VCaP (cell line): Measurements from ENCODE around the gene METTL8.

Source experiments
- H3K27ac ChIP-seq: fragments of 450-650 bp; 2 replicates; pipeline ENCODE4 v1.5.1; 2017
- TF ChIP-seq, protein P1 (sequence below): fragments of 450-650 bp; conservative IDR thresholded peaks from 2 replicates; pipeline ENCODE4 v1.5.1; 2017; ENCODE audit warnings: mild to moderate bottlenecking, moderate library complexity

Gene METTL8

DNA sequence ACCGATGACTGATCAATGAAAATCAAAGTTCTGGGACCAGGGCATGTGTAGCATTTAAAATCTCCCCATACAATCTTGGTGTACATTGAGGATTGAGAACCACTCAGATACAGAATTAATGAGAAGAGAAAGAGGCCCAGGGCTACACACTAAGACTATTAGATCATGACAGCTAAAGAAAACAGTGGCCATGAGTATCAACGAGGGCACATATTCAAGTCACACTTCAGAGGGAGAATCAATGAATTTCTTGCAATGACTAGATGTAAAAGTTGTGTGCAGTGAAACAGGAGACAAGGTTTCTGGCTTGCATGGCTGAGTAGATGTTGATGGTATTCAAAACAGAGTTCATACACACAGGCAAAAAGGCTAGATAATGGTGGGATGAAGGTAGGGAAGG lies 29.1 kb downstream of the METTL8 start:
- H3K27ac ChIP-seq = no peak overlapping the region
- TF ChIP-seq, protein P1, sequence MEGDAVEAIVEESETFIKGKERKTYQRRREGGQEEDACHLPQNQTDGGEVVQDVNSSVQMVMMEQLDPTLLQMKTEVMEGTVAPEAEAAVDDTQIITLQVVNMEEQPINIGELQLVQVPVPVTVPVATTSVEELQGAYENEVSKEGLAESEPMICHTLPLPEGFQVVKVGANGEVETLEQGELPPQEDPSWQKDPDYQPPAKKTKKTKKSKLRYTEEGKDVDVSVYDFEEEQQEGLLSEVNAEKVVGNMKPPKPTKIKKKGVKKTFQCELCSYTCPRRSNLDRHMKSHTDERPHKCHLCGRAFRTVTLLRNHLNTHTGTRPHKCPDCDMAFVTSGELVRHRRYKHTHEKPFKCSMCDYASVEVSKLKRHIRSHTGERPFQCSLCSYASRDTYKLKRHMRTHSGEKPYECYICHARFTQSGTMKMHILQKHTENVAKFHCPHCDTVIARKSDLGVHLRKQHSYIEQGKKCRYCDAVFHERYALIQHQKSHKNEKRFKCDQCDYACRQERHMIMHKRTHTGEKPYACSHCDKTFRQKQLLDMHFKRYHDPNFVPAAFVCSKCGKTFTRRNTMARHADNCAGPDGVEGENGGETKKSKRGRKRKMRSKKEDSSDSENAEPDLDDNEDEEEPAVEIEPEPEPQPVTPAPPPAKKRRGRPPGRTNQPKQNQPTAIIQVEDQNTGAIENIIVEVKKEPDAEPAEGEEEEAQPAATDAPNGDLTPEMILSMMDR = no peak

DNA sequence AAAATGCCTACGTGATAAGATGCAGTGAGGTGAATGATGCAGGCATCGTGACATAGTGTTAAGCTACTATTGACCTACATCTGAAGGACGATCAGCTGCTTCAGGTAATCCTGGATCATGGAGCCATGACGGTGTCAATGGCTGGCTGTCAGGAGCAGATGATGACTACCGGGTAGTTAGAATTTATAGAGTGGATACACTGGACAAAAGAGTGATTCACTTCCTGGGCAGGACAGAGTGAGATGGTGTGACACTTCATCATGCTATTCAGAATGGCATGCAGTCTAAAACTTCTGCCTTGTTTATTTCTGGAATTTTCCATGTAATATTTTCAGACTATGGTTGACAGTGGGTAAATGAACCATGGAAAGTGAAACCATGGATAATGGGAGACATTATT lies 29.5 kb downstream of the METTL8 start:
- no peak overlapping the region for H3K27ac ChIP-seq
- TF ChIP-seq, protein P1 = no peak

DNA sequence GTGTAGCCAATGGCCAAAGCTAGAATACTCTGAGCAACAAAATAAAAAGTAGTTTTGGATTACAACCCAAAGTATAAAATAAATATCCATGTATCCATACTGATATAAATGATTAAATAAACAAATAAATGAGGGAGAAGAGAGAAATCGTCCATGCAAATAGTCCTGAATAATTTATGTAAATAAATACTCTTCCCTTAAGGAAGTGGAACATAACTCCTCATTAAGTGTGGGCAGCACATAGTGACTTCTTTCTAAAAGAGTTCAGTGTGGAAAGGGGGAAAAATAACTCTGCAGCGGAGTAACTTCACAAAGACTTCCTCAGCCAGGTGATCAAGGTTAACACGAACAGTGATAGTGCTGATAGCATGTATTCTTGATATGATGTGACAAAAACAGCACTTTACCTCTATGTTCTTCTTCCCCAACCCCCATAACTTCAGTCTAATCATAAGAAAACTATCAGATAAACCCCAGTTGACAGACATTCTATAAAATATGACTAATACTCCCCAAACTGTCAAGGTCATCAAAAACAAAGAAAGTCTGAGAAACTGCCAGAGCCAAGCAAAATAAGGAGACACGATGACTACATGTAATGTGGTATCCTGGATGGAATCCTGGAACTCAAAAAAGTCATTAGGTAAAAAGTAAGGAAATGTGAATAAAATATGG lies 30.7 kb downstream of the METTL8 start:
- H3K27ac ChIP-seq = no peak overlapping the region
- TF ChIP-seq, protein P1 = no peak

DNA sequence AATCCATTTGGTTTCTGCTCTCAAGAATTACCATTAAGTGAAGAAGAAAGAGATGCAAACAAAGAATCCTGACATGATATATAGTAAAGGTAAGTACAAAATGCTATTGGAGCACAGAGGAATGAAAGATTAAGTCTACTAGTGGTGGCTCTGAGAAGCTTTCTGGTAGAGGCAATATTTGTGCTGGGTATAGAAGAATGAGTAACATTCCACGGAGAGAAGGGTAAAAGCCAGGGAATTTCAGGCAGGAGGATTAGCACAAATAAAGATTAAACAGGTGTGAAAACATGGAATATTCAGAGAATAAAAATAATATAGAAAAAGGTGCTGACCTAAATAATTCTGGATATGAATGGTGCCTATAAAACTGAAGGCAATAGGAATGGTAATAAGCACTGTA lies 31.8 kb downstream of the METTL8 start:
- H3K27ac ChIP-seq = no peak overlapping the region
- TF ChIP-seq, protein P1 = no peak

DNA sequence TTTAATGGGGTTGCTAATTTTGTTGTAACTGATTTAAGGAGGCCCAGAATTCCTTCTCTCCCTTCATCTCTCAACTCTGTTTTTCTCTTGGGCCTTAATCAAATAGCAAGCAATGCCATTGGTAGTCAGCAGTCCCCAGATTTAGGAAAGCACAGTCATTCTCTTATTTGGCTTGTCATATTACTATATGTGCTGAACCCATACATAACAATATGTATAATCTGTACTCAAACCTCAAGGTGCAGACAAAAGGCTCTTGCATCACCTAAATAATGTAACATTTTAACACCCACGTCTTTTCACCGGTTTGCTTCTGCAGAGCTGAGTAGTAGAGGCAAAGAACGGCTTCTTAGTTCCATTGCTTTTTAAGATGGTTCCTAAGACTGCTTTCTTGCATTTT lies 33.4 kb downstream of the METTL8 start:
- no peak overlapping the region for H3K27ac ChIP-seq
- TF ChIP-seq, protein P1 = no peak

DNA sequence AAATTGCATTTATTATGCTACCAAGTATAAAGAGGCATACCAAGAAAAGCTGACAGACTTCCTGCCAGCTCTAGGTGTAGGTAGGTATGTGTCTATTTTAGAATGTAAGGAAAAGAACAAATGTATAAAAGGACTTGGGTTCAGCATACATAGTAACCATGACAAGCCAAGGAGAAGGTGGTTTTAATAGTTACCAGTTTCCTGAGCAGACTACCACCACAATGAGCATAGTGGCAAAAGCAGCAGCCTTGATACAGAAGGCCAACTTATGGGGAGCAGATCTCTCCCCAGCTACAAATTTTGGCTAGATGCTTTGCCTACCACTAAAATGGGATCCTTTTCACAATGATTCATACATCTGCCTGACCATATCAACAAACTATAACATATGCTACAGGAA lies 34.5 kb downstream of the METTL8 start:
- no peak overlapping the region for H3K27ac ChIP-seq
- TF ChIP-seq, protein P1 = no peak

DNA sequence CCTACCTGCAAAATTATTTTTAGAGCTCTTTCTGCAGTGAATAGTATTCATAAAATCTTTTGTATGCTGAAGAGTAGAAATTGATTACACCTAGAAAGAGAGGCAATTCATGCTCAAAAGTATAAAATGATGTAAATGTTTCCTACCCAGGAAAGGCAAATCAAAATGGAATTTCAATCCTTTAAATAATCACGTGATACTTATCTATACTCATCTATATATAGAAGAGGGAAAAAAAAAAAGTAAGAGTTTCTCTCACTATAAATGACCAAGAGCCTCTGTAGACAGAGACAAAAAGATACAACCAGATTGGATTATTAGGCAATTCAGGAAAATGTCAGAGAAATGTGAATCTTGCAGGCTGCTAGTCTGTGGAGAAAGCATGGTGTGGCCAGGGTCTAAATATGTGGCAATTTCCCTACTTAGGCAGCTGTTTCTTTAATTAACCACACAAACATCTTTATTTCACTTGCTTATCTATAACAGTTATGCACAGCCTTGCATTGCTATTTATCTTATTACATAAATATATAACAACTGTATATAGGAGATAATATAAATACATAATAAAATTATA lies 39.5 kb downstream of the METTL8 start:
- TF ChIP-seq, protein P1 = no peak
- no peak overlapping the region for H3K27ac ChIP-seq
